ENCODE results near the gene NEK10. TPM values are rescaled to one million over a fixed set of nuclear protein-coding genes. Genes with fewer than 3 reads are reported as not detected.

The NEK10 gene
- total RNA-seq, 2 experiments from 2014 or later: 0.28 to 1.3 TPM

DNA sequence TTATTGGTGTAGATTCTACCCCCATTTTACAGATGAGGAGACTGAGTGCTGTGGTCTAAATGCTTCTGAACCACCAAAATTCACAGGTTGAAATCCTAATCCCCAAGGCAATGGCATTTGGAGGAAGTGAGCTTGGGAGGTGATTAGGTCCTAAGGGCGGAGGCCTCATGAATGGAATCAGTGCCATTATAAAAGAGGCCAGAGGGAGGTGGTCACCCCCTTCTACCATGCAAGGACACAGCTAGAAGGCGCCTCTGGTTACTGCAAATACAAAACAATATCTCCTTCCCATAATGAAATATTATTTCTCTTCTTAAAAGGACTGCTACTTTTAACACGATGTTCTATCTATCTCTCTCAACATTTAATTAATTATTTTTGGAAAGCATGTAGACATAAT is 223.5 kb downstream of the NEK10 start:
- no TSS peak for BruUV-seq (replicated peaks)
- POLR2A ChIA-PET: interaction anchor here (0.6 to 1.0 kb wide), 2 partner anchors 10 to 20 kb away, joined by 3 to 5 read pairs; no protein-coding TSS in a partner anchor
- TF ChIP-seq EZH2phosphoT487 (IDR thresholded peaks at IDR 0.05; ENCODE audit: borderline replicate concordance, low read depth, low read length): no peak
- TF ChIP-seq, protein P1, sequence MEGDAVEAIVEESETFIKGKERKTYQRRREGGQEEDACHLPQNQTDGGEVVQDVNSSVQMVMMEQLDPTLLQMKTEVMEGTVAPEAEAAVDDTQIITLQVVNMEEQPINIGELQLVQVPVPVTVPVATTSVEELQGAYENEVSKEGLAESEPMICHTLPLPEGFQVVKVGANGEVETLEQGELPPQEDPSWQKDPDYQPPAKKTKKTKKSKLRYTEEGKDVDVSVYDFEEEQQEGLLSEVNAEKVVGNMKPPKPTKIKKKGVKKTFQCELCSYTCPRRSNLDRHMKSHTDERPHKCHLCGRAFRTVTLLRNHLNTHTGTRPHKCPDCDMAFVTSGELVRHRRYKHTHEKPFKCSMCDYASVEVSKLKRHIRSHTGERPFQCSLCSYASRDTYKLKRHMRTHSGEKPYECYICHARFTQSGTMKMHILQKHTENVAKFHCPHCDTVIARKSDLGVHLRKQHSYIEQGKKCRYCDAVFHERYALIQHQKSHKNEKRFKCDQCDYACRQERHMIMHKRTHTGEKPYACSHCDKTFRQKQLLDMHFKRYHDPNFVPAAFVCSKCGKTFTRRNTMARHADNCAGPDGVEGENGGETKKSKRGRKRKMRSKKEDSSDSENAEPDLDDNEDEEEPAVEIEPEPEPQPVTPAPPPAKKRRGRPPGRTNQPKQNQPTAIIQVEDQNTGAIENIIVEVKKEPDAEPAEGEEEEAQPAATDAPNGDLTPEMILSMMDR (conservative IDR thresholded peaks at IDR 0.05; ENCODE audit: low read length): no peak
- no peak overlapping the region for H3K4me3 ChIP-seq (ENCODE audit: low read depth, low read length, poor library complexity, severe bottlenecking)
- no peaks in the 10 kb centered on the region for H3K9me3 ChIP-seq (ENCODE audit: low read length)
- H3K4me2 ChIP-seq (ENCODE audit: low read length): no peak overlapping the region
- CTCF ChIA-PET (ENCODE audit: unreplicated experiment): no interaction called here
- H3K79me2 ChIP-seq (ENCODE audit: insufficient read depth, low read depth, low read length): no peaks in the 10 kb centered on the region
- no peaks in the 10 kb centered on the region for H3K9me2 ChIP-seq (ENCODE audit: insufficient read depth, low read length)
- H4K20me1 ChIP-seq (ENCODE audit: insufficient read depth, low read length): no peaks in the 10 kb centered on the region
- H3K36me3 ChIP-seq (ENCODE audit: insufficient read depth, low read length): no peaks in the 10 kb centered on the region
- intact Hi-C loops (cut with micrococcal nuclease; ENCODE audit: unreplicated experiment): no loop called here
- H2AFZ ChIP-seq (ENCODE audit: low read length): no peak overlapping the region
- no peak for DNase-seq (ENCODE audit: low spot score)
- H3K4me1 ChIP-seq (ENCODE audit: insufficient read depth, low read length, poor library complexity, severe bottlenecking): no peaks in the 10 kb centered on the region
- H3K27ac ChIP-seq (ENCODE audit: low read depth, low read length, poor library complexity, severe bottlenecking): no peak overlapping the region

DNA sequence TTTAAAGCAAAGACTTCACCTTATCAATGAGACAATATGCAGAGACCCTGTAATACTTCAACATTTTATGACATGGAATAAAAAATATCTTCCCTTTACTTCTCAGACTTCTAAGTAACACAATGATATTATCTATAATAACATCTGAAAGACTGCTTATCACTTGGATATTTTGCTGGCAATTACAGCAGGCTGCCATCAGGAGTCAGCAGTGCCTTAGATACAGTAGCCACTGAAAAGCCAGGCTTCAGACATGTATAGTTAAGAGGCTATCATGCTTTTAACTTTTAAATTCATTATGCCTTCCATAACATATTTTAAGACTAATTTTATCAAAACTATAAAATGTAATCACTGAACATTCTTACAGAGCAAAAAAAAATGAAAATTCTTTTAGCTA is 227.5 kb downstream of the NEK10 start:
- H3K27ac ChIP-seq (ENCODE audit: low read depth, low read length, poor library complexity, severe bottlenecking): no peak overlapping the region
- H3K4me3 ChIP-seq (ENCODE audit: low read depth, low read length, poor library complexity, severe bottlenecking): no peak overlapping the region
- no peaks in the 10 kb centered on the region for H3K36me3 ChIP-seq (ENCODE audit: insufficient read depth, low read length)
- POLR2A ChIA-PET: interaction anchor here (0.6 kb wide), 2 partner anchors 223 to 569 kb away, joined by 3 to 4 read pairs; no protein-coding TSS in a partner anchor
- intact Hi-C loops (cut with micrococcal nuclease; ENCODE audit: unreplicated experiment): no loop called here
- H3K4me1 ChIP-seq (ENCODE audit: insufficient read depth, low read length, poor library complexity, severe bottlenecking): no peaks in the 10 kb centered on the region
- CTCF ChIA-PET (ENCODE audit: unreplicated experiment): no interaction called here
- H3K9me3 ChIP-seq (ENCODE audit: low read length): no peaks in the 10 kb centered on the region
- no peak for TF ChIP-seq EZH2phosphoT487 (IDR thresholded peaks at IDR 0.05; ENCODE audit: borderline replicate concordance, low read depth, low read length)
- TF ChIP-seq, protein P1 (conservative IDR thresholded peaks at IDR 0.05; ENCODE audit: low read length): peak; percentile 51
- no peak overlapping the region for H3K4me2 ChIP-seq (ENCODE audit: low read length)
- peak; percentile 2 for DNase-seq (ENCODE audit: low spot score)
- no peak overlapping the region for H2AFZ ChIP-seq (ENCODE audit: low read length)
- H4K20me1 ChIP-seq (ENCODE audit: insufficient read depth, low read length): no peaks in the 10 kb centered on the region
- H3K9me2 ChIP-seq (ENCODE audit: insufficient read depth, low read length): no peaks in the 10 kb centered on the region
- H3K79me2 ChIP-seq (ENCODE audit: insufficient read depth, low read depth, low read length): no peaks in the 10 kb centered on the region
- no TSS peak for BruUV-seq (replicated peaks)

DNA sequence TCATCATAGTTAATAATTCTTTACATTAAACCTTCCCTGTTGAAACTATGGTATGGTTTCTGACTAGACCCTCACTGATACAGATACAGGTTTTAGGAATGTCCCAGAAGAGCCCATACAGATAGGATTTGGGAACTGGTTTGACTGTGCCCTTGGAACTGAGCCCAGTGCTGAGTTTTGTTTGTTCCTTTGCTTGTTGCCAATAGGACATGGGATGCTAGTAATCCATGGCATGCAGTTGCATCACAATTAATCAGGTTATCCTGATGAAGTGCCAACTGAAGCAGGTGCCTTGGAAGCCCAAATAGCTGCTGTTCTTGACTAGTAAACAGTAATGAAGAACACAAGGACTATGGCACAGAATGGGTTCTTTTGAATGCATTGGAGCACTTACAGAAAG is 230.6 kb downstream of the NEK10 start:
- Histone ChIP-seq H3K4me1 (ENCODE audit: insufficient read depth, low read length, poor library complexity, severe bottlenecking) (no peaks in the 10 kb centered on the region), H4K20me1 (ENCODE audit: insufficient read depth, low read length) (no peaks in the 10 kb centered on the region), H3K4me2 (ENCODE audit: low read length) (no peak overlapping the region), H3K4me3 (ENCODE audit: low read depth, low read length, poor library complexity, severe bottlenecking) (no peak overlapping the region), H3K36me3 (ENCODE audit: insufficient read depth, low read length) (no peaks in the 10 kb centered on the region), H3K9me2 (ENCODE audit: insufficient read depth, low read length) (no peaks in the 10 kb centered on the region), H2AFZ (ENCODE audit: low read length) (no peak overlapping the region), H3K27ac (ENCODE audit: low read depth, low read length, poor library complexity, severe bottlenecking) (no peak overlapping the region), H3K9me3 (ENCODE audit: low read length) (no peaks in the 10 kb centered on the region), H3K79me2 (ENCODE audit: insufficient read depth, low read depth, low read length) (no peaks in the 10 kb centered on the region)
- no peak for DNase-seq (ENCODE audit: low spot score)
- ChIA-PET POLR2A (no interaction called here), CTCF (ENCODE audit: unreplicated experiment) (no interaction called here)
- BruUV-seq (replicated peaks): no TSS peak
- intact Hi-C loops (cut with micrococcal nuclease; ENCODE audit: unreplicated experiment): loop anchor here (10.0 kb wide), 2 partner anchors 116 to 546 kb away; no protein-coding TSS in a partner anchor
- TF ChIP-seq EZH2phosphoT487 (IDR thresholded peaks at IDR 0.05; ENCODE audit: borderline replicate concordance, low read depth, low read length): no peak
- TF ChIP-seq, protein P1 (conservative IDR thresholded peaks at IDR 0.05; ENCODE audit: low read length): no peak

All from OCI-LY7 (cell line).